GM19238 (cell line): ENCODE results near the gene RAB11FIP5.

Experiments
- DNase-seq: peaks from one replicate; pipeline ENCODE4 v3.0.0; 2011; ENCODE audit warnings: low spot score; ENCODE audit not compliant: insufficient read length

The RAB11FIP5 gene

DNA sequence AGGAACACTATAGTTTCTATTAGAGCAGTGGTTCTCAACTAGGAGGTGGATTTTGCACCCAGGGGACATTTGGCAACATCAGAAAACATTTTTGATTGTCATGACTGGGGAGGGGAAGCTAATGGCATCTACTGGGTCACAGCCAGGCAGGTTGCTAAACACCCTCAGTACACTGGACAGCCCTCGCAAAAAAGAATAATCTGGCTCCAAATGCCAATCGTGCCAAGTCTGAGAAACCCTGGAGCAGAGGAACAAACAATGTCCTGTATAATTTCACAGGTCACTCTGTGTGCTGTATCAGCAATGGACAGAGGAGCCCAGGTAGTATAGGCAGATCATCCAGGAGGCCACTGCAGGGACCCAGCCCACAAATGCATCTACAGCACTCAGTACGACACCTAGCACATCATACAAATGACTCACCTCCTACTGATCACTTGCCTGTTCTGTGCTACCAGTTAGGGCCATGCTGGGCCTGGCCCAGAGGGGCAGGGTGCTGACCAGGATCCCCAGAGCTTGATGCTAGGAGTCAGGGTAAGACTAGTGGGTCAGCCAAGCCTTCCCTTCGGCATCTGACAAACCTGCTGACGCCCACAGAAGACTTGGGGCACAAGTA lies 78.9 kb downstream of the RAB11FIP5 start:
- DNase-seq, result no peak

DNA sequence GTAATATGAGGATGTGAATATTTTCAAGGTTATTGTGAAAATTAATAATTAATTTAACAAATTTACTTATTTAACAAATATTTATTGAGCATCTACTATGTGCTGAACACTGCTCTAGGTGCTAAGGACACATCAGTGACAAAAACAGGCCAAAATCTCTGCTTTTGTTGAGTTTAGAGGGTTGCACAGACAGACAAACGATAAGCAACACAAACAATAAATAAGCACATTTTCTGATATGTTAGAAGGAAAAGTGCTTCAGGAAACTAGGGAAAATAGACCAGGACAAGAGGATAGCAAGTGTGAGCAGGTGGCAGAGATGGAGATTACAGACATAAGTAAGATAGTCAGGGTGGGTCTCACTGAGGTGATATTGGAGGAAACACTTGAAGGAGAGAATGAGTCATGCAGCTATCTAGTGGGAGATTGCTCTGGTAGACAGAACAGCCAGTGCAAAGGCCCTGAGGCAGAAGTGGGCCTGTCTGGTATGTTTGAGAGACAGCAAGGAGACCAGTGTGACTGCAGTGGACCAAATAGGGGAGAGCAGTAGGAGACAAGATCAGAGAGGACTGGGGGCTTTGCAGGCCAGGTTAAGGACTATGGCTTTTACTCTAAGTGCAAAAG lies 79.5 kb downstream of the RAB11FIP5 start:
- no peak for DNase-seq

DNA sequence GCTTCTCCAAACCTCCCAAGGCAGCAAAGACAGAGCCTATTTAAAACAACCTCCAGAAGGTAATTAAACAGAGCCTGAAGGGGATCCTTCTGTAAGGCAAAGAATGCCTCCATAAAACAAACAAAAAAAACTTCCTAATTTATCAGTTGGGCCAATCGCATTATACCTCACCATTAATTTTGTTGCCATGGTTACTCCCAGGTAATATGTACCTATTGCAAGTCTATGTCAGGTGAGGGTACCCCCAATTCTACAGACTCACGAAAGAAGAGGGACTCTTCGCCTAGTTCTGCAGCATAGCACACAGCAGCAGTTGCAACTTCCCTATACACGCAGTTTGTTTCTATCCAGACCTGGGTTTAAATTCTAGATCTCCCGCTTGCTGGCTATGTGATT lies 80.0 kb downstream of the RAB11FIP5 start:
- DNase-seq, result no peak

DNA sequence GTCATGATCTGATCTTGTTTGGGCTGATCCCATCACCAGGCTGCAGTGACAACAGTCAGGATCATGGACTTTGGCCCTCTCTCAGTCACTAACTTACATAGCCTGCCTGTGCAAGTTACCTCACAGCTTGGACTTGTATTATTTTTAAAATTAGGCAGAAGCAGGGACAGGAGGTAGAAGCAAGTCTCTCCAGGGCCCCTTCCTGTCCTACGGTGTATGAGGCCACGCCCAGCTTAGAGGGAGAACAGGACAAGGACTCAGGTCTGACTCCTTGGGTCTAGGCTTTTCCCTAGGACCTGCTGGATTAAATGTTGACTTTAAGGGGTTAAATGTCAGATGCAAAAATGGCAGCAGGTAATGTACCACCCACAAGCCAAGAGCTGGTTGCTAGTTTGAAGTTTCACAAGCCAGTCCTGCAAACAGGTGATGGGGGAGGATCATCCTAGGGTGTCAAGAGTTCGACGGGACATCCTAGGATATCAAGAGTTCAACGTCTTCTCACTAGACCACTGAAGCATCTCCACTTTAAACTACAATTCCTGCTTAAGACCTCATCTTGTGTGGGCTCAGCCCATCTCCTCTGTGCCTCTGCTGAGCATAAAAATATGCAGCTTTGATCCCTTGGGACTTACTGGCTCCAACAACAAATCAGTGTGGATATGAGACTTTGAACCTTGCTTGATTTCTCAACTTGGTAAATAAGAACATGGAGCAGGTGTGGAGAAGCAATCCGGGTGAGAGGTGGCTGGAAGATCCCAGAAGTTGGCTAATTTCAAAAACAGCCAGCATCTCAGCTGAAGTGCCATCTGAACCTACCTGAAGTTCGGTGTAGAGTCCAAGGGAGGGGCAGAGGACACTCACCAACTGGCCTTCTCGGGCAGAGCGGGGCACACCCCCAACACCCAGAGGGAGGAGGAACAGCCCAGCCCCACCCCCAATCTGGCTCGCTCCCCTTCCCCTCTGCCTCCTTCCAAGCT lies 80.7 kb downstream of the RAB11FIP5 start:
- DNase-seq, result no peak

DNA sequence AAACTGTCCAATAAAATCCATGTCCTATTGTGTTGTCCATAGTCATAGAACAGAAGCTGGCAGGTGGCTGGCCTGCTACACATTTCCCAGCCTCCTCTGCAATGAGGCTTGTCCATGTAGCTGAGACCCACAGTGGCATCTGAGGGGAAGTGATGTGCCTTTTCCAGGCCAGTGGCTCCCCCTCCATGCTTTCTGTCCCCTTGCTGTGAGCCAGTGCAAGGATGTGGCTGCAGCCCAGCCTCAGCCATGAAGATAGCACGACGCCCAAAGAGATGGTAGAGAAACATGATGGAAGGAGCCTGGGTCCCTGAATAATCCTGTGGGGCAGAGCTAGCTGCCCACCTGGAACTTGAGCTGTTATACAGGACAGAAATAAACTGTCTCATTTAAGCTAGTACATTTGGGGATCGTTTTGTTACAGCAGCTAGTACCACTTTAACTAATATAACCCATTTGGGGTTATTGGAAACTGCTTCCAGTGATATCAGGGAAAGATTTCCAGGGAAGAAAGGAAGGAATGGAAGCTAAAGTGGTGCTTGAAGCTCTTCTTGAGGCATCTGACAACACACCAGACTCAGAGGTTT lies 81.6 kb downstream of the RAB11FIP5 start:
- no peak for DNase-seq

DNA sequence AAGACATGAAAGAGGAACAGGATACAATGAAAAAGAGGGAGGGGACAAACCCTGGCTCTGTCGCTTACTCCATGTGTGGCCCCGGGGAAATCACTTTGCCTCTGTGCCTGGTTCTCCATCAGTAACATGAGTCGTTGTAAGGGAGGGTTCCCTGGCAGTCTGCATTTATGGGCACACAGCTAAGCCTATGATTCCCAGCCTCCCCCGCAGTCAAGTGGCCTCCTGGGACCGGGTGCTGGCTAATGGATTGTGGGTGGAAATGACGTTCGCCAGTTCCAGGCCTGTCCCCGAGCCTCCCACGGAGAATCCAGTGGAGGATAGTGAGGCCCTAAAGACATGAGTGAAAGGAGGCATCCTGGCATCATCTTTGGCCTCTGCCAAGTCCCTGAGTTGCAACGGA lies 83.9 kb downstream of the RAB11FIP5 start:
- DNase-seq, result no peak

DNA sequence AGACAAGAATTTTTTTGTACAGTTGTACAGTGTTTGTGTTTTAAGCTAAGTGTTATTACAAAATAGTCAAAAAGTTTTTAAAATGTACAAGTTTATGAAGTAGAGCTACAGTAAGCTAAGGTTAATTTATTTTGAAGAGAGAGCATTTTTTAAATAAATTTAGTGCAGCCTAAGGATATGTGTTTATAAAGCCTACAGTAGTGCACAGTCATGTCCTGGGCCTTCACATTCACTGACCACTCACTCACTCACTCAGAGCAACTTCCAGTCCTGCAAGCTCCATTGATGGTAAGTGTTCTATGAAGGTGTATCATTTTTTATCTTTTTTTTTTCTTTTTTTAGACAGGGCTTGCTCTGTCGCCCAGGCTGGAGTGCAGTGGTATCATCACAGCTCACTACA lies 85.4 kb downstream of the RAB11FIP5 start:
- DNase-seq, result no peak

DNA sequence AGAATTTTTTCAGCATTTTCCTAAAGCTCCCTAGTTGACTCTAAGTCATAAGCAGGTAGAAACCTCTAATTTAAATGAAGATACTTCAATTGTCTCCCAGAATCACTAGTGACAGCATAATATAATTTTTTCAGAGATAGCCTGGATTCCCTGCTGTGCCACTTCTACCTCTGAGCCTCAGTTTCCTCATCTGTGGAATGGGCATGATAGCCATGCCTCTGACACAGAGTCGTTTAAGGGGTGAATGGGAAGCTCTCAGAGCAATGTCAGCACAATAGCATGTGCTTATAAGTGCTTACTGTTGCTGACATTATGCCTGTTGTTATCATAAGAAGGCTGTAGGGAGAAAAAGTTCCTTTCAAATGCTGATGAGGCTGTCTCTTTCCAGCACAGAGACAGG lies 89.3 kb downstream of the RAB11FIP5 start:
- DNase-seq, result no peak
